SK-N-SH treated with all-trans-retinoic acid at 6 μM for 48 hours (cell line): ENCODE measurements around the gene SNX27.

Experiments
- ATAC-seq: fragments of 200-7000 bp; cut with Tn5 transposase; 3 replicates; pipeline ENCODE4 v1.9.1; 2020; ENCODE audit warnings: mild to moderate bottlenecking, moderate library complexity
- ARNTL ChIP-seq: fragments of 450-650 bp; formaldehyde crosslinking; IDR thresholded peaks from 2 replicates; pipeline ENCODE4 v1.5.0; 2020; ENCODE audit warnings: low read depth, mild to moderate bottlenecking, moderate library complexity, borderline replicate concordance
- BACH2 ChIP-seq: fragments of 250-450 bp; sonication (Bioruptor Pico); IDR thresholded peaks from 2 replicates; pipeline ENCODE4 v1.9.0; 2021; ENCODE audit warnings: mild to moderate bottlenecking, borderline replicate concordance
- CREB5 ChIP-seq: fragments of 250-450 bp; sonication (Bioruptor Pico); IDR thresholded peaks from 2 replicates; pipeline ENCODE4 v1.5.1; 2020; ENCODE audit warnings: low read depth, mild to moderate bottlenecking, moderate library complexity
- CSDC2 ChIP-seq: fragments of 250-450 bp; sonication (Bioruptor Pico); IDR thresholded peaks from 2 replicates; pipeline ENCODE4 v1.5.0; 2020; ENCODE audit warnings: mild to moderate bottlenecking, moderate library complexity
- ESRRG ChIP-seq: fragments of 250-450 bp; sonication (Bioruptor Pico); IDR thresholded peaks from 2 replicates; pipeline ENCODE4 v1.6.1; 2021; ENCODE audit warnings: mild to moderate bottlenecking
- GLIS3 ChIP-seq: fragments of 250-450 bp; sonication (Bioruptor Pico); IDR thresholded peaks from 2 replicates; pipeline ENCODE4 v1.5.0; 2020; ENCODE audit warnings: mild to moderate bottlenecking, moderate library complexity
- ISL1 ChIP-seq: fragments of 250-450 bp; sonication (Bioruptor Pico); IDR thresholded peaks from 2 replicates; pipeline ENCODE4 v2.1.2; 2022; ENCODE audit warnings: mild to moderate bottlenecking, moderate library complexity
- OSR1 ChIP-seq: fragments of 250-450 bp; sonication (Bioruptor Pico); IDR thresholded peaks from 2 replicates; pipeline ENCODE4 v1.8.0; 2022; ENCODE audit warnings: moderate library complexity, mild to moderate bottlenecking, inconsistent platforms
- RARB ChIP-seq: fragments of 250-450 bp; sonication (Bioruptor Pico); IDR thresholded peaks from 2 replicates; pipeline ENCODE4 v1.8.0; 2021; ENCODE audit warnings: mild to moderate bottlenecking, moderate library complexity
- SNAI2 ChIP-seq: fragments of 250-450 bp; sonication (Bioruptor Pico); IDR thresholded peaks from 2 replicates; pipeline ENCODE4 v1.5.0; 2020; ENCODE audit warnings: mild to moderate bottlenecking, moderate library complexity
- TCF4 ChIP-seq: fragments of 250-450 bp; sonication (Bioruptor Pico); IDR thresholded peaks from 2 replicates; pipeline ENCODE4 v1.8.0; 2021; ENCODE audit warnings: mild to moderate bottlenecking, moderate library complexity, borderline replicate concordance
- TSHZ2 ChIP-seq: fragments of 250-450 bp; sonication (Bioruptor Pico); IDR thresholded peaks from 2 replicates; pipeline ENCODE4 v1.5.0; 2020; ENCODE audit warnings: mild to moderate bottlenecking, moderate library complexity
- ZC3H10 ChIP-seq: fragments of 250-450 bp; sonication (Bioruptor Pico); IDR thresholded peaks from 2 replicates; pipeline ENCODE4 v1.5.1; 2021; ENCODE audit warnings: mild to moderate bottlenecking, moderate library complexity
- ZFP3 ChIP-seq: fragments of 250-450 bp; sonication (Bioruptor Pico); IDR thresholded peaks from 2 replicates; pipeline ENCODE4 v1.5.0; 2020; ENCODE audit warnings: mild to moderate bottlenecking, moderate library complexity
- ZFP30 ChIP-seq: fragments of 450-650 bp; formaldehyde crosslinking; IDR thresholded peaks from 2 replicates; pipeline ENCODE4 v1.5.0; 2022; ENCODE audit warnings: mild to moderate bottlenecking, moderate library complexity
- ZNF565 ChIP-seq: fragments of 450-650 bp; formaldehyde crosslinking; conservative IDR thresholded peaks from 2 replicates; pipeline ENCODE4 v1.5.0; 2020; ENCODE audit warnings: low read depth, mild to moderate bottlenecking, moderate library complexity
- ZNF70 ChIP-seq: fragments of 450-650 bp; formaldehyde crosslinking; IDR thresholded peaks from 2 replicates; pipeline ENCODE4 v1.5.0; 2020; ENCODE audit warnings: mild to moderate bottlenecking, moderate library complexity
- TF ChIP-seq, protein P1 (sequence below): fragments of 250-450 bp; sonication (Bioruptor Pico); IDR thresholded peaks from 2 replicates; pipeline ENCODE4 v1.5.1; 2021; ENCODE audit warnings: mild to moderate bottlenecking, moderate library complexity
- TF ChIP-seq, protein P2 (sequence below): fragments of 250-450 bp; sonication (Bioruptor Pico); IDR thresholded peaks from 2 replicates; pipeline ENCODE4 v1.8.0; 2021; ENCODE audit warnings: low read depth, mild to moderate bottlenecking, moderate library complexity, borderline replicate concordance
- TF ChIP-seq, protein P3 (sequence below): fragments of 250-450 bp; sonication (Bioruptor Pico); IDR thresholded peaks from 2 replicates; pipeline ENCODE4 v1.8.0; 2020; ENCODE audit warnings: mild to moderate bottlenecking, moderate library complexity, borderline replicate concordance

Gene SNX27

DNA sequence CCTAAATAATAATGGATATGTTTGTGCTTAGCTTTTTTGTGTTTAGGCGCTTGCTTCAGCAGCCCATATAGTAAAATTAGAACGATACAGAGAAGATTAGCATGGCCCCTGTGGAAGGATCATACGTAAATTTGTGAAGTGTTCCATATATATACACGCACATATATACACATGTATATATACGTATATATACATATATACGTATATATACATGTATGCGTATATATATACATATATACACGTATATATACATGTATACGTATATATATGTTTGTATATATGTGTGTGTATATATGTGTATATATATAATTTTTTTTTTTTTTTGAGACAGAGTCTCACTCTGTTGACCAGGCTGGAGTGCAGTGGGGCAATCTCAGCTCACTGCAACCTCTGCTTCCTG lies 17.4 kb downstream of the SNX27 start:
- TF ChIP-seq SNAI2 (no peak), ZFP30 (no peak), ISL1 (CRISPR knock-in tag) (no peak), BACH2 (CRISPR knock-in tag) (no peak), GLIS3 (CRISPR knock-in tag) (no peak), ESRRG (no peak)
- TF ChIP-seq, protein P1, sequence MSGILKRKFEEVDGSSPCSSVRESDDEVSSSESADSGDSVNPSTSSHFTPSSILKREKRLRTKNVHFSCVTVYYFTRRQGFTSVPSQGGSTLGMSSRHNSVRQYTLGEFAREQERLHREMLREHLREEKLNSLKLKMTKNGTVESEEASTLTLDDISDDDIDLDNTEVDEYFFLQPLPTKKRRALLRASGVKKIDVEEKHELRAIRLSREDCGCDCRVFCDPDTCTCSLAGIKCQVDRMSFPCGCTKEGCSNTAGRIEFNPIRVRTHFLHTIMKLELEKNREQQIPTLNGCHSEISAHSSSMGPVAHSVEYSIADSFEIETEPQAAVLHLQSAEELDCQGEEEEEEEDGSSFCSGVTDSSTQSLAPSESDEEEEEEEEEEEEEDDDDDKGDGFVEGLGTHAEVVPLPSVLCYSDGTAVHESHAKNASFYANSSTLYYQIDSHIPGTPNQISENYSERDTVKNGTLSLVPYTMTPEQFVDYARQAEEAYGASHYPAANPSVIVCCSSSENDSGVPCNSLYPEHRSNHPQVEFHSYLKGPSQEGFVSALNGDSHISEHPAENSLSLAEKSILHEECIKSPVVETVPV: no peak
- no peak for ATAC-seq

DNA sequence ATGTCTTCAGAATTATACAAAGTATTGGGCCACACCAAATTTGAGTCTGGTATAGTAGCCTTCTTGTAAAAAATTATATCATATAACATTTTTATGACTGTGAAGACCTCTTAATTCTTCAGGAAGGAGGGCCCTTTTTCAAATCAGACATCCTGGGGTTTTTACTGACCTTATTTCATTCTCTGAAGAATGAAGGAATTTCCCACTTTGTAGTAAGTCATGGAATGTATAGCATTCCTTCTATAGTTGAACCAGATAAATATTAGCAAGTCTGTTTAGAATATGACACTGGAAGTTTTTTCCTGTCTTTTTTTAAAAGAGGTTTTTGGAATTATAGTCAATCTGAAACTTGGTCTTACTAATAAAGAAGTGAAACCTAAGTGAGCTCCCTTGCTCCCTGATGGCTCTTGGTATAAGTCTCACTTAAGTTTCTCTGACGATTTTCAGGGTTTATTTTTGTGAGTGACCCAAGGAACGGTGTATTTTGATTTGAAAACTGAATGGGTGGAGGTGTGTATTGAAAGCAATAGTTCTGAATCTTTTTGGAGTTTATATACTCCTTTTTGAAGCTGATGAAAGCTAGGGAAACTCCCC lies 23.7 kb downstream of the SNX27 start:
- peak; percentile 48; the same call in 2 of the 3 replicates for ATAC-seq
- TF ChIP-seq CREB5 (CRISPR knock-in tag): no peak
- no peak for TF ChIP-seq RARB (CRISPR knock-in tag)
- TF ChIP-seq ZFP30: no peak
- TF ChIP-seq OSR1 (CRISPR knock-in tag): no peak
- TF ChIP-seq ZFP3 (CRISPR knock-in tag): no peak
- TF ChIP-seq ZNF565 (CRISPR knock-in tag): no peak
- TF ChIP-seq CSDC2: no peak
- TF ChIP-seq ESRRG: no peak
- TF ChIP-seq, protein P1: no peak
- TF ChIP-seq ZNF70 (CRISPR knock-in tag): no peak
- TF ChIP-seq, all 23 proteins: peak for 0

- no peak for ATAC-seq
- TF ChIP-seq TCF4 (no peak), ZC3H10 (CRISPR knock-in tag) (peak; percentile 62; the same call in 1 of the 2 replicates)
- TF ChIP-seq, protein P2, sequence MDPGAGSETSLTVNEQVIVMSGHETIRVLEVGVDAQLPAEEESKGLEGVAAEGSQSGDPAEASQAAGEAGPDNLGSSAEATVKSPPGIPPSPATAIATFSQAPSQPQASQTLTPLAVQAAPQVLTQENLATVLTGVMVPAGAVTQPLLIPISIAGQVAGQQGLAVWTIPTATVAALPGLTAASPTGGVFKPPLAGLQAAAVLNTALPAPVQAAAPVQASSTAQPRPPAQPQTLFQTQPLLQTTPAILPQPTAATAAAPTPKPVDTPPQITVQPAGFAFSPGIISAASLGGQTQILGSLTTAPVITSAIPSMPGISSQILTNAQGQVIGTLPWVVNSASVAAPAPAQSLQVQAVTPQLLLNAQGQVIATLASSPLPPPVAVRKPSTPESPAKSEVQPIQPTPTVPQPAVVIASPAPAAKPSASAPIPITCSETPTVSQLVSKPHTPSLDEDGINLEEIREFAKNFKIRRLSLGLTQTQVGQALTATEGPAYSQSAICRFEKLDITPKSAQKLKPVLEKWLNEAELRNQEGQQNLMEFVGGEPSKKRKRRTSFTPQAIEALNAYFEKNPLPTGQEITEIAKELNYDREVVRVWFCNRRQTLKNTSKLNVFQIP: no peak
Observed at GRCh38 chr1:151638074-151638775, 26.4 kb downstream of the SNX27 start.

GRCh38 chr1:151638812-151639211 lies 27.0 kb downstream of the SNX27 start:
- ATAC-seq: no peak
- no peak for TF ChIP-seq CSDC2
- no peak for TF ChIP-seq TCF4
- TF ChIP-seq ARNTL (CRISPR knock-in tag): no peak
- no peak for TF ChIP-seq ZNF70 (CRISPR knock-in tag)
- no peak for TF ChIP-seq RARB (CRISPR knock-in tag)
- TF ChIP-seq TSHZ2 (CRISPR knock-in tag): no peak
- TF ChIP-seq BACH2 (CRISPR knock-in tag): no peak
- no peak for TF ChIP-seq GLIS3 (CRISPR knock-in tag)
- no peak for TF ChIP-seq SNAI2
- TF ChIP-seq, protein P3, sequence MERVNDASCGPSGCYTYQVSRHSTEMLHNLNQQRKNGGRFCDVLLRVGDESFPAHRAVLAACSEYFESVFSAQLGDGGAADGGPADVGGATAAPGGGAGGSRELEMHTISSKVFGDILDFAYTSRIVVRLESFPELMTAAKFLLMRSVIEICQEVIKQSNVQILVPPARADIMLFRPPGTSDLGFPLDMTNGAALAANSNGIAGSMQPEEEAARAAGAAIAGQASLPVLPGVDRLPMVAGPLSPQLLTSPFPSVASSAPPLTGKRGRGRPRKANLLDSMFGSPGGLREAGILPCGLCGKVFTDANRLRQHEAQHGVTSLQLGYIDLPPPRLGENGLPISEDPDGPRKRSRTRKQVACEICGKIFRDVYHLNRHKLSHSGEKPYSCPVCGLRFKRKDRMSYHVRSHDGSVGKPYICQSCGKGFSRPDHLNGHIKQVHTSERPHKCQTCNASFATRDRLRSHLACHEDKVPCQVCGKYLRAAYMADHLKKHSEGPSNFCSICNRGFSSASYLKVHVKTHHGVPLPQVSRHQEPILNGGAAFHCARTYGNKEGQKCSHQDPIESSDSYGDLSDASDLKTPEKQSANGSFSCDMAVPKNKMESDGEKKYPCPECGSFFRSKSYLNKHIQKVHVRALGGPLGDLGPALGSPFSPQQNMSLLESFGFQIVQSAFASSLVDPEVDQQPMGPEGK (CRISPR knock-in tag): no peak
- TF ChIP-seq CREB5 (CRISPR knock-in tag): no peak
